ENCODE data around the gene PPP6R3.
"Not testable (repeated sequence)": the region's sequence is repeated elsewhere in the genome, so short reads cannot be mapped to it uniquely, and the experiment has no call there.

PPP6R3 gene

GRCh38 chr11:68434159-68434558, 26.4 kb upstream of the PPP6R3 start:
- not testable (repeated sequence) for ATAC-seq

GRCh38 chr11:68436162-68436888, 24.2 kb upstream of the PPP6R3 start:
- ATAC-seq: no peak

- no peak for ATAC-seq
Observed at GRCh38 chr11:68436985-68437926, 23.3 kb upstream of the PPP6R3 start.

GRCh38 chr11:68437927-68438657, 22.5 kb upstream of the PPP6R3 start:
- ATAC-seq: no peak

GRCh38 chr11:68438658-68439259, 21.8 kb upstream of the PPP6R3 start:
- ATAC-seq: no peak

GRCh38 chr11:68439355-68440065, 21.0 kb upstream of the PPP6R3 start:
- ATAC-seq: no peak

GRCh38 chr11:68440224-68440623, 20.3 kb upstream of the PPP6R3 start:
- ATAC-seq: no peak

- ATAC-seq: no peak
Observed at GRCh38 chr11:68441466-68442230, 18.9 kb upstream of the PPP6R3 start.

GRCh38 chr11:68442433-68442832, 18.1 kb upstream of the PPP6R3 start:
- ATAC-seq: no peak

- ATAC-seq: no peak
Observed at GRCh38 chr11:68444566-68444965, 16.0 kb upstream of the PPP6R3 start.

- ATAC-seq: no peak
Observed at GRCh38 chr11:68445531-68446035, 15.0 kb upstream of the PPP6R3 start.

- no peak for ATAC-seq
Observed at GRCh38 chr11:68446046-68446725, 14.4 kb upstream of the PPP6R3 start.

- peak; percentile 94 to 96 for ATAC-seq
Observed at GRCh38 chr11:68447015-68447801, 13.3 kb upstream of the PPP6R3 start.

- ATAC-seq: not testable (repeated sequence)
Observed at GRCh38 chr11:68447914-68448313, 12.6 kb upstream of the PPP6R3 start.

- ATAC-seq: no peak
Observed at GRCh38 chr11:68448604-68449011, 11.9 kb upstream of the PPP6R3 start.

- no peak for ATAC-seq
Observed at GRCh38 chr11:68449951-68450350, 10.6 kb upstream of the PPP6R3 start.

- ATAC-seq: no peak
Observed at GRCh38 chr11:68450711-68451110, 9.8 kb upstream of the PPP6R3 start.

- no peak for ATAC-seq
Observed at GRCh38 chr11:68454767-68455166, 5.8 kb upstream of the PPP6R3 start.

- no peak for ATAC-seq
Observed at GRCh38 chr11:68455485-68455884, 5.1 kb upstream of the PPP6R3 start.

All from activated CD4-positive, CD25-positive, alpha-beta regulatory T cell treated with anti-CD3 and anti-CD28 coated beads, Interleukin-2, amount 50 U/mL, for 24 hours (primary cell).